ENCODE results near the gene ANKRD24. TPM values are rescaled to one million over a fixed set of nuclear protein-coding genes. Genes with fewer than 3 reads are reported as not detected.
"Not testable (repeated sequence)": the region's sequence is repeated elsewhere in the genome, so short reads cannot be mapped to it uniquely, and the experiment has no call there.

ANKRD24 gene
- total and polyA plus RNA-seq, 2 donors (not counting 3 experiments of a cell fraction or from before 2014, with no cell fraction given) = 0.07 to 0.27 TPM

DNA sequence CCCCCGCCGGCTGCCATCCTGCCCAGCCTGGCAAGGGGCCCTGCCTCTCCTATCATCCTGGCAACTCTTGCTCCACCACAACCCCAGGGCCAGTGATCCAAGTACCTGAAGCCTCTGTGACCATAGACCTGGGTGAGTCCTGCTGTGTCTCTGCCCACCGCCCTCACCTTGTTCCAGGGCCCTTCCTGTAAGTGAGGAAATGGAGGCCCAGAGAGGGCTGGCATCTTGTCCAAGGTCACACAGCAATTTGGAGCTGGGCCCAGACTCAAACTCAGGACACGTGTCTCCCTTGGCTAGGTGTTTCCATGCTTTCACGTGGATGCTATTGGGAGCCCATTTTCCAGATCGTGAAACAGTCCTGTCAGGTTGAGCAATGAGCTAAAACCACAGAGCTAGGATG is 25.3 kb upstream of the ANKRD24 start:
- H3K9me1 ChIP-seq (replicated peaks; ENCODE audit: control insufficient read depth, extremely low read depth, insufficient read depth, low read length) = no peaks in the 10 kb centered on the region
- no peaks in the 10 kb centered on the region for H3K4me1 ChIP-seq (ENCODE audit: control insufficient read depth, extremely low read depth, insufficient read depth, low read length)
- CTCF ChIA-PET = interaction anchor here (1.0 to 3.0 kb wide), 2 partner anchors 17 to 91 kb away, joined by 3 to 20 read pairs; partner anchors contain the start of gene ZBTB7A
- no peaks in the 10 kb centered on the region for H3K9me3 ChIP-seq (replicated peaks; ENCODE audit: control insufficient read depth, insufficient read depth, low read length)
- no peak overlapping the region for H2AFZ ChIP-seq (ENCODE audit: low read depth, low read length)
- no TSS peak for BruUV-seq (replicated peaks)
- dilution Hi-C loops (cut with MboI; ENCODE audit: extremely low pct_ligation_motif_present, low sequenced_read_pairs) = no loop called here
- H3K27ac ChIP-seq (ENCODE audit: insufficient read depth, low read depth, low read length) = no peak overlapping the region
- H3K27me3 ChIP-seq (ENCODE audit: control insufficient read depth in 2 of 2, insufficient read depth in 2 of 2, low read length in 2 of 2) = no peaks in the 10 kb centered on the region
- no peak overlapping the region for H3K4me3 ChIP-seq (replicated peaks in 1 of 3; ENCODE audit: insufficient read depth in 1 of 3, low read depth in 1 of 3, low read length in 3 of 3)
- TF ChIP-seq MYC (IDR thresholded peaks at IDR 0.05; ENCODE audit: low read depth, low read length) = no peak
- no peak for TF ChIP-seq JUN (IDR thresholded peaks at IDR 0.05; ENCODE audit: borderline replicate concordance, insufficient read depth, insufficient read length, low read depth)
- TF ChIP-seq EZH2 (IDR thresholded peaks at IDR 0.05; ENCODE audit: borderline replicate concordance, low read depth, low read length, severe bottlenecking) = no peak
- no peak for TF ChIP-seq POLR2A (IDR thresholded peaks at IDR 0.05; ENCODE audit: low read depth, low read length)
- no peak for TF ChIP-seq POLR2AphosphoS5 (IDR thresholded peaks at IDR 0.05; ENCODE audit: insufficient read depth, low read depth, low read length)
- TF ChIP-seq, protein P1, sequence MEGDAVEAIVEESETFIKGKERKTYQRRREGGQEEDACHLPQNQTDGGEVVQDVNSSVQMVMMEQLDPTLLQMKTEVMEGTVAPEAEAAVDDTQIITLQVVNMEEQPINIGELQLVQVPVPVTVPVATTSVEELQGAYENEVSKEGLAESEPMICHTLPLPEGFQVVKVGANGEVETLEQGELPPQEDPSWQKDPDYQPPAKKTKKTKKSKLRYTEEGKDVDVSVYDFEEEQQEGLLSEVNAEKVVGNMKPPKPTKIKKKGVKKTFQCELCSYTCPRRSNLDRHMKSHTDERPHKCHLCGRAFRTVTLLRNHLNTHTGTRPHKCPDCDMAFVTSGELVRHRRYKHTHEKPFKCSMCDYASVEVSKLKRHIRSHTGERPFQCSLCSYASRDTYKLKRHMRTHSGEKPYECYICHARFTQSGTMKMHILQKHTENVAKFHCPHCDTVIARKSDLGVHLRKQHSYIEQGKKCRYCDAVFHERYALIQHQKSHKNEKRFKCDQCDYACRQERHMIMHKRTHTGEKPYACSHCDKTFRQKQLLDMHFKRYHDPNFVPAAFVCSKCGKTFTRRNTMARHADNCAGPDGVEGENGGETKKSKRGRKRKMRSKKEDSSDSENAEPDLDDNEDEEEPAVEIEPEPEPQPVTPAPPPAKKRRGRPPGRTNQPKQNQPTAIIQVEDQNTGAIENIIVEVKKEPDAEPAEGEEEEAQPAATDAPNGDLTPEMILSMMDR (IDR thresholded peaks at IDR 0.05; ENCODE audit: extremely low read depth in 1 of 2, insufficient read depth in 1 of 2, low read depth in 1 of 2, low read length in 2 of 2) = no peak
- no peak for TF ChIP-seq FOS (IDR thresholded peaks at IDR 0.05; ENCODE audit: borderline replicate concordance, insufficient read depth, low read length)
- TF ChIP-seq, protein P2, sequence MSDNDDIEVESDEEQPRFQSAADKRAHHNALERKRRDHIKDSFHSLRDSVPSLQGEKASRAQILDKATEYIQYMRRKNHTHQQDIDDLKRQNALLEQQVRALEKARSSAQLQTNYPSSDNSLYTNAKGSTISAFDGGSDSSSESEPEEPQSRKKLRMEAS (IDR thresholded peaks at IDR 0.05; ENCODE audit: insufficient read depth, insufficient read length) = no peak
- no peak for TF ChIP-seq GATA2 (IDR thresholded peaks at IDR 0.05; ENCODE audit: insufficient read depth, insufficient read length, low read depth, low read length)
- intact Hi-C loops (cut with micrococcal nuclease) = no loop called here
- H3K36me3 ChIP-seq (ENCODE audit: control insufficient read depth in 2 of 2, extremely low read depth in 1 of 2, insufficient read depth in 2 of 2, low read length in 2 of 2) = no peaks in the 10 kb centered on the region
- H3K9ac ChIP-seq (replicated peaks; ENCODE audit: extremely low read depth, insufficient read depth, low read length) = no peak overlapping the region
- FAIRE-seq (no peak), DNase-seq (ENCODE audit: low read depth, low spot score) (no peak)
- H3K79me2 ChIP-seq (ENCODE audit: control insufficient read depth, insufficient read depth, low read length) = no peaks in the 10 kb centered on the region
- no peaks in the 10 kb centered on the region for H4K20me1 ChIP-seq (replicated peaks; ENCODE audit: control insufficient read depth, extremely low read depth, insufficient read depth, low read length)
- H3K4me2 ChIP-seq (ENCODE audit: insufficient read depth, low read length) = no peak overlapping the region
- POLR2A ChIA-PET = no interaction called here

DNA sequence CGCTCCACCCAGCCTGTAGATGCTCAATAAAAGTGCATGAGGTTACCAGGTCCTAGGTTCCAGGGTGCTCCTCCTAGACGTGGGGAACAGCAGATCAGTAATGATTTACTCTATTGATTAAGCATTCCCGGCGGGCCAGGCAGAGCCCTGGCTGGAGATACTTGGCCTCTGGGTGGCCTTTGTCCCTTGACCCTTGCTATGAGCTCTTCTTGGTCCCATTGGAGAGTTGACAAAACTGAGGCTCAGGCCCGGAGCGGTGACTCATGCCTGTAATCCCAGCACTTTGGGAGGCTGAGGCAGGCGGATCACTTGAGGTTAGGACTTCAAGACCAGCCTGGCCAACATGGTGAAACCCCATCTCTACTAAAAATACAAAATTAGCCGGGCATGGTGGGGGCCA is 24.5 kb upstream of the ANKRD24 start:
- intact Hi-C loops (cut with micrococcal nuclease); H2AFZ ChIP-seq (ENCODE audit: low read depth, low read length); H3K9me1 ChIP-seq (replicated peaks; ENCODE audit: control insufficient read depth, extremely low read depth, insufficient read depth, low read length); H4K20me1 ChIP-seq (replicated peaks; ENCODE audit: control insufficient read depth, extremely low read depth, insufficient read depth, low read length); H3K27ac ChIP-seq (ENCODE audit: insufficient read depth, low read depth, low read length); BruUV-seq (replicated peaks); H3K4me2 ChIP-seq (ENCODE audit: insufficient read depth, low read length); H3K4me1 ChIP-seq (ENCODE audit: control insufficient read depth, extremely low read depth, insufficient read depth, low read length); H3K4me3 ChIP-seq (replicated peaks in 1 of 3; ENCODE audit: insufficient read depth in 1 of 3, low read depth in 1 of 3, low read length in 3 of 3); DNase-seq (ENCODE audit: low read depth, low spot score); H3K27me3 ChIP-seq (ENCODE audit: control insufficient read depth in 2 of 2, insufficient read depth in 2 of 2, low read length in 2 of 2); H3K36me3 ChIP-seq (ENCODE audit: control insufficient read depth in 2 of 2, extremely low read depth in 1 of 2, insufficient read depth in 2 of 2, low read length in 2 of 2); H3K79me2 ChIP-seq (ENCODE audit: control insufficient read depth, insufficient read depth, low read length); H3K9me3 ChIP-seq (replicated peaks; ENCODE audit: control insufficient read depth, insufficient read depth, low read length); FAIRE-seq; dilution Hi-C loops (cut with MboI; ENCODE audit: extremely low pct_ligation_motif_present, low sequenced_read_pairs); H3K9ac ChIP-seq (replicated peaks; ENCODE audit: extremely low read depth, insufficient read depth, low read length); POLR2A ChIA-PET: not testable (repeated sequence)
- CTCF ChIA-PET = interaction anchor here (1.0 to 3.0 kb wide), 2 partner anchors 17 to 92 kb away, joined by 3 to 20 read pairs; partner anchors contain the start of gene ZBTB7A
